ENCODE data around the gene PTDSS2. TPM values are rescaled to one million over a fixed set of nuclear protein-coding genes. Genes with fewer than 3 reads are reported as not detected.

The PTDSS2 gene
- total and polyA plus RNA-seq, 9 of the 15 experiments (the other 6 are each of a cell fraction or from before 2014, with no cell fraction given) = 0.45 to 53.9 (median 17.2) TPM

DNA sequence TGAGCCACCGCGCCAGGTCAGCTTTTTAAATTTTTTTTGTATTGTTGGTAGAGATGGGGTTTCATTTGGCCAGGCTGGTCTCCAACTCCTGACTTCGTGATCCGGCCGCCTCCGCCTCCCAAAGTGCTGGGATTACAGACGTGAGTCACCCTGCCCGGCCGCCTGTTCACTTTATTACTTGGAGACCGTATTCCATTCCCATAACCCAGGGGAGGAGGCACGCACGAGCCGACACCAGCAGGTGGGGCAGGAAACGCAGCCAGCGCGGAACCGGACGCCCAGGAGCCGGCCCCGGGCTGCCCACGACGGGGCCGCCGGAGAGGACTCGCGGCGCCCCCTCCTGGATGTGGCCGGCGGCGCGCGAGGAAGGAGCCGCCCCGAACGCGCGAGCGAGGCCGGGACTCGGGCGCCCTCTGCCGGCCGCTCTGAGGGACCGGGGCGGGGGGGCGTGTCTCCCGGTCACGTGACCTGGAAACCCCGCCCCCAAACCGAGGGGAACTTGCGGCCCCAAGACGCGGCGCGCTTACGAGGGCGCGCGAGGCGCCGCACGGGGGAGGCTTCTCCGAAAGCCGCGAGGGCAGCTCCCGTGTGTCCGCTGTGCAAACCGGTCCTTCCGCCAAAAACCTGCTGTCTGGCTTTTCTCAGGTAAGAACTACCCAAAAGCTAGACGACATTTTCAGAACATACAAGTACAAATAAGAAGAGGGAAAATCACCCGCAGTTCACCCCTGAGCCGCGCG is 68.6 kb downstream of the PTDSS2 start (continued):
- TF ChIP-seq, protein P1, sequence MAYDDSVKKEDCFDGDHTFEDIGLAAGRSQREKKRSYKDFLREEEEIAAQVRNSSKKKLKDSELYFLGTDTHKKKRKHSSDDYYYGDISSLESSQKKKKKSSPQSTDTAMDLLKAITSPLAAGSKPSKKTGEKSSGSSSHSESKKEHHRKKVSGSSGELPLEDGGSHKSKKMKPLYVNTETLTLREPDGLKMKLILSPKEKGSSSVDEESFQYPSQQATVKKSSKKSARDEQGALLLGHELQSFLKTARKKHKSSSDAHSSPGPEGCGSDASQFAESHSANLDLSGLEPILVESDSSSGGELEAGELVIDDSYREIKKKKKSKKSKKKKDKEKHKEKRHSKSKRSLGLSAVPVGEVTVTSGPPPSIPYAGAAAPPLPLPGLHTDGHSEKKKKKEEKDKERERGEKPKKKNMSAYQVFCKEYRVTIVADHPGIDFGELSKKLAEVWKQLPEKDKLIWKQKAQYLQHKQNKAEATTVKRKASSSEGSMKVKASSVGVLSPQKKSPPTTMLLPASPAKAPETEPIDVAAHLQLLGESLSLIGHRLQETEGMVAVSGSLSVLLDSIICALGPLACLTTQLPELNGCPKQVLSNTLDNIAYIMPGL (CRISPR knock-in tag; IDR thresholded peaks at IDR 0.05) = peak; percentile 78; the same call in 1 of the 2 replicates
- TF ChIP-seq, protein P2, sequence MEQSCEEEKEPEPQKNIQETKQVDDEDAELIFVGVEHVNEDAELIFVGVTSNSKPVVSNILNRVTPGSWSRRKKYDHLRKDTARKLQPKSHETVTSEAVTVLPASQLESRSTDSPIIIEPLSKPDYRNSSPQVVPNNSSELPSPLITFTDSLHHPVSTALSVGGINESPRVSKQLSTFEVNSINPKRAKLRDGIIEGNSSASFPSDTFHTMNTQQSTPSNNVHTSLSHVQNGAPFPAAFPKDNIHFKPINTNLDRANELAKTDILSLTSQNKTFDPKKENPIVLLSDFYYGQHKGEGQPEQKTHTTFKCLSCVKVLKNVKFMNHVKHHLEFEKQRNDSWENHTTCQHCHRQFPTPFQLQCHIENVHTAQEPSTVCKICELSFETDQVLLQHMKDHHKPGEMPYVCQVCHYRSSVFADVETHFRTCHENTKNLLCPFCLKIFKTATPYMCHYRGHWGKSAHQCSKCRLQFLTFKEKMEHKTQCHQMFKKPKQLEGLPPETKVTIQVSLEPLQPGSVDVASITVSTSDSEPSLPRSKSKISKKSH (CRISPR knock-in tag; IDR thresholded peaks at IDR 0.05) = no peak
- TF ChIP-seq ZNF449 (CRISPR knock-in tag; IDR thresholded peaks at IDR 0.05) (no peak), ZBTB1 (CRISPR knock-in tag; IDR thresholded peaks at IDR 0.05; ENCODE audit: borderline replicate concordance, low read depth) (peak; percentile 84; the same call in 1 of the 2 replicates), MEF2D (tag; conservative IDR thresholded peaks at IDR 0.05; ENCODE audit: low read depth) (no peak), ZNF830 (CRISPR knock-in tag; IDR thresholded peaks at IDR 0.05) (no peak), ZNF436 (CRISPR knock-in tag; IDR thresholded peaks at IDR 0.05) (no peak), SAP30 (IDR thresholded peaks at IDR 0.05; ENCODE audit: borderline replicate concordance, insufficient read depth, low read depth, low read length, poor library complexity, severe bottlenecking) (no peak), TAF7 (tag; IDR thresholded peaks at IDR 0.05) (no peak), E2F6 (IDR thresholded peaks at IDR 0.05; ENCODE audit: borderline replicate concordance in 1 of 2, extremely low read depth in 1 of 2, insufficient read depth in 1 of 2, insufficient read length in 1 of 2, low read depth in 1 of 2, low read length in 1 of 2, poor library complexity in 1 of 2, severe bottlenecking in 1 of 2) (peak; percentile 97 to 99)
- TF ChIP-seq, protein P3, sequence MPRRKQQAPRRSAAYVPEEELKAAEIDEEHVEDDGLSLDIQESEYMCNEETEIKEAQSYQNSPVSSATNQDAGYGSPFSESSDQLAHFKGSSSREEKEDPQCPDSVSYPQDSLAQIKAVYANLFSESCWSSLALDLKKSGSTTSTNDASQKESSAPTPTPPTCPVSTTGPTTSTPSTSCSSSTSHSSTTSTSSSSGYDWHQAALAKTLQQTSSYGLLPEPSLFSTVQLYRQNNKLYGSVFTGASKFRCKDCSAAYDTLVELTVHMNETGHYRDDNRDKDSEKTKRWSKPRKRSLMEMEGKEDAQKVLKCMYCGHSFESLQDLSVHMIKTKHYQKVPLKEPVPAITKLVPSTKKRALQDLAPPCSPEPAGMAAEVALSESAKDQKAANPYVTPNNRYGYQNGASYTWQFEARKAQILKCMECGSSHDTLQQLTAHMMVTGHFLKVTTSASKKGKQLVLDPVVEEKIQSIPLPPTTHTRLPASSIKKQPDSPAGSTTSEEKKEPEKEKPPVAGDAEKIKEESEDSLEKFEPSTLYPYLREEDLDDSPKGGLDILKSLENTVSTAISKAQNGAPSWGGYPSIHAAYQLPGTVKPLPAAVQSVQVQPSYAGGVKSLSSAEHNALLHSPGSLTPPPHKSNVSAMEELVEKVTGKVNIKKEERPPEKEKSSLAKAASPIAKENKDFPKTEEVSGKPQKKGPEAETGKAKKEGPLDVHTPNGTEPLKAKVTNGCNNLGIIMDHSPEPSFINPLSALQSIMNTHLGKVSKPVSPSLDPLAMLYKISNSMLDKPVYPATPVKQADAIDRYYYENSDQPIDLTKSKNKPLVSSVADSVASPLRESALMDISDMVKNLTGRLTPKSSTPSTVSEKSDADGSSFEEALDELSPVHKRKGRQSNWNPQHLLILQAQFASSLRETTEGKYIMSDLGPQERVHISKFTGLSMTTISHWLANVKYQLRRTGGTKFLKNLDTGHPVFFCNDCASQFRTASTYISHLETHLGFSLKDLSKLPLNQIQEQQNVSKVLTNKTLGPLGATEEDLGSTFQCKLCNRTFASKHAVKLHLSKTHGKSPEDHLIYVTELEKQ (CRISPR knock-in tag; IDR thresholded peaks at IDR 0.05) = no peak
- TF ChIP-seq, protein P4, sequence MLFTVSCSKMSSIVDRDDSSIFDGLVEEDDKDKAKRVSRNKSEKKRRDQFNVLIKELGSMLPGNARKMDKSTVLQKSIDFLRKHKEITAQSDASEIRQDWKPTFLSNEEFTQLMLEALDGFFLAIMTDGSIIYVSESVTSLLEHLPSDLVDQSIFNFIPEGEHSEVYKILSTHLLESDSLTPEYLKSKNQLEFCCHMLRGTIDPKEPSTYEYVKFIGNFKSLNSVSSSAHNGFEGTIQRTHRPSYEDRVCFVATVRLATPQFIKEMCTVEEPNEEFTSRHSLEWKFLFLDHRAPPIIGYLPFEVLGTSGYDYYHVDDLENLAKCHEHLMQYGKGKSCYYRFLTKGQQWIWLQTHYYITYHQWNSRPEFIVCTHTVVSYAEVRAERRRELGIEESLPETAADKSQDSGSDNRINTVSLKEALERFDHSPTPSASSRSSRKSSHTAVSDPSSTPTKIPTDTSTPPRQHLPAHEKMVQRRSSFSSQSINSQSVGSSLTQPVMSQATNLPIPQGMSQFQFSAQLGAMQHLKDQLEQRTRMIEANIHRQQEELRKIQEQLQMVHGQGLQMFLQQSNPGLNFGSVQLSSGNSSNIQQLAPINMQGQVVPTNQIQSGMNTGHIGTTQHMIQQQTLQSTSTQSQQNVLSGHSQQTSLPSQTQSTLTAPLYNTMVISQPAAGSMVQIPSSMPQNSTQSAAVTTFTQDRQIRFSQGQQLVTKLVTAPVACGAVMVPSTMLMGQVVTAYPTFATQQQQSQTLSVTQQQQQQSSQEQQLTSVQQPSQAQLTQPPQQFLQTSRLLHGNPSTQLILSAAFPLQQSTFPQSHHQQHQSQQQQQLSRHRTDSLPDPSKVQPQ (CRISPR knock-in tag; IDR thresholded peaks at IDR 0.05; ENCODE audit: borderline replicate concordance) = no peak
